ENCODE measurements around the gene TP53I13.

- TF ChIP-seq CTCF (IDR thresholded peaks at IDR 0.05; ENCODE audit: low read depth, low read length) (no peak), EZH2phosphoT487 (IDR thresholded peaks at IDR 0.05; ENCODE audit: low read depth) (no peak)
Measured at GRCh38 chr17:29555840-29556239, 12.7 kb upstream of the TP53I13 start.

Data from OCI-LY3 (cell line).